ENCODE data around the gene TMX2. TPM values are rescaled to one million over a fixed set of nuclear protein-coding genes. Genes with fewer than 3 reads are reported as not detected.

The TMX2 gene
- total and polyA plus RNA-seq, 3 experiments from 2014 or later: 89.9 to 131 (median 129) TPM

DNA sequence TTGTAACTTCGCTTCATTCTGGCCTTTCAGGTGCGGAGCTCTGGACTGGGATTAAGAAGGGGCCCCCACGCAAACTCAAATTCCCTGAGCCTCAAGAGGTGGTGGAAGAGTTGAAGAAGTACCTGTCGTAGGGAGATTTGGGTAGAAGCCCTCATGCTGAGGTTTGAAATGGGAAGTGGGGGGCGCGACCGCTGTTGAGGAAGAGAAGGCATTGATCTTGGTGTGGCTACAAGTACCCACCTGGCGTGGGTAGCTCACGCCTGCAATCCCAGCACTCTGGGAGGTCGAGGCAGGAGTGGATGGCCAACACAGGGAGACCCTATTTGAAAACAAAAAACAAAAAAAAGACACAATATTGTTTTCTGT, 29.7 kb downstream of the TMX2 start:
- H3K4me3 Mint-ChIP-seq: peak overlapping the region; percentile 92 to 100 (median 98)

DNA sequence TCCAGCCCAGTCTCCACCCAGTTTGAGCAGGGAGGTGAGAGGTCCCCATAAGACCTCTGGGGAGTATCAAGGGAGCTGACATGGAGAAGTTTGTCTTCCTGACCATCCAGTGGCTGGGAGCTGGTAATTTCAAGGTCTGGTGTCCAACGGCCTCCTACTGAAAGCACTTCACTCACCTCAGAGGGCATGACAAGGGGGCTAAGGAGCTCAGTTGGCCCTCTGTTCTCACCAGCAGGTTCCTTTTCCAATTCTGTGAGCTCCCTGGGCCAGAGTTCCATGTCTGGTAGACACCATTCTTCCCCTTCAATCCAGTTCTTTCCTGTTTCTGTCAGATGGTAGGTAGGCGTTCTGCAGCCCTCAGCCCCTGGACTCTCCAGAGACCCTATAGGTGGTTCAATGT, 32.0 kb downstream of the TMX2 start:
- Histone ChIP-seq H3K27me3 (ENCODE audit: insufficient read depth, low read length, poor library complexity, severe bottlenecking) (no peaks in the 10 kb centered on the region), H3K36me3 (ENCODE audit: insufficient read depth, low read length) (peaks cover 17% of the 10 kb centered on the region), H3K27ac (ENCODE audit: low read depth, low read length) (no peak overlapping the region), H3K4me1 (ENCODE audit: insufficient read depth, low read length) (peaks cover 26% of the 10 kb centered on the region), H3K9me3 (ENCODE audit: low read length) (no peaks in the 10 kb centered on the region), H3K4me3 (ENCODE audit: low read length) (no peak overlapping the region)
- no peak for DNase-seq
- peaks cover 30 to 58% (median 40%) of the 10 kb centered on the region in 3 donors for H3K4me1 Mint-ChIP-seq
- H3K4me3 Mint-ChIP-seq: peak overlapping the region in 4 of 7 donors; percentile 28 to 59 (median 56)
- H3K27me3 Mint-ChIP-seq: peaks cover 0 to 2% of the 10 kb centered on the region in 2 donors
- H3K36me3 Mint-ChIP-seq: peaks cover 0 to 68% (median 12%) of the 10 kb centered on the region in 3 donors
- CTCF ChIA-PET: interaction anchor here (1.2 to 2.3 kb wide), 3 partner anchors 57 to 251 kb away, joined by 3 to 8 read pairs (median 4); partner anchors contain the start of gene UBE2L6
- POLR2A ChIA-PET: no interaction called here
- no peaks in the 10 kb centered on the region for H3K9me3 Mint-ChIP-seq
- peak overlapping the region in 6 of 8 donors; percentile 43 to 91 (median 76) for H3K27ac Mint-ChIP-seq

More for the DNA sequence above, 29.7 kb downstream of the TMX2 start:
- H3K27me3 Mint-ChIP-seq: peaks cover 0 to 2% of the 10 kb centered on the region in 2 donors
- H3K4me1 Mint-ChIP-seq: peaks cover 28 to 51% (median 40%) of the 10 kb centered on the region in 3 donors
- no peaks in the 10 kb centered on the region for H3K9me3 Mint-ChIP-seq
- CTCF ChIA-PET: interaction anchor here (0.9 to 2.1 kb wide), 5 partner anchors 10 to 782 kb away, joined by 4 to 16 read pairs (median 5); partner anchors contain the start of genes BTBD18 and UBE2L6
- Histone ChIP-seq H3K4me3 (ENCODE audit: low read length) (peak overlapping the region; percentile 93), H3K4me1 (ENCODE audit: insufficient read depth, low read length) (peaks cover 26% of the 10 kb centered on the region), H3K27ac (ENCODE audit: low read depth, low read length) (peak overlapping the region; percentile 90), H3K36me3 (ENCODE audit: insufficient read depth, low read length) (peaks cover 28% of the 10 kb centered on the region), H3K9me3 (ENCODE audit: low read length) (no peaks in the 10 kb centered on the region), H3K27me3 (ENCODE audit: insufficient read depth, low read length, poor library complexity, severe bottlenecking) (no peaks in the 10 kb centered on the region)
- peaks cover 0 to 75% (median 16%) of the 10 kb centered on the region in 3 donors for H3K36me3 Mint-ChIP-seq
- no peak for DNase-seq
- POLR2A ChIA-PET: interaction anchor here (0.6 to 2.4 kb wide), 4 partner anchors 30 to 783 kb away, joined by 3 to 10 read pairs (median 6); partner anchors contain the start of genes CLP1, MED19 and TMX2
- H3K27ac Mint-ChIP-seq: peak overlapping the region; percentile 94 to 100 (median 98)

DNA sequence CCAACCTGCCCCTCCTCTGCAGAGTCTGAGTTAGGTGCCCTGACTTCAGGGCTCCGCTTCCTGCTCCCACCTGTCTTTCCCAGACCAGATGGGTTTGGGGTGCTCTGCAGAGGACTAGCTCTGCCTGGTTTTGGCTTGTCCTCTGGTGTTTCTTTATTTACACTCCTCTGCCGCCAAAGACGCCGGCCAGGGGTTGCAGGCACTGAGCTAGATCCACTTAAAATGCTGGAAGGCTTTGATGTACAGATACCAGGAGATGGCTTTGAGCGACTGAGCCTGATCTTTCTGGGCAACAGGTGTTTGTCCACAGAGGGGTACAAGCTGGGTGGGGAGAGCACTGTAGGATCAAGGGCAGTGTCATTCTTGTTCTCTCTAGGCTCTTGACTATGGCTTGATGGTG, 32.8 kb downstream of the TMX2 start:
- Histone ChIP-seq H3K9me3 (ENCODE audit: low read length) (no peaks in the 10 kb centered on the region), H3K27ac (ENCODE audit: low read depth, low read length) (no peak overlapping the region), H3K4me3 (ENCODE audit: low read length) (no peak overlapping the region), H3K27me3 (ENCODE audit: insufficient read depth, low read length, poor library complexity, severe bottlenecking) (no peaks in the 10 kb centered on the region), H3K36me3 (ENCODE audit: insufficient read depth, low read length) (peaks cover 17% of the 10 kb centered on the region), H3K4me1 (ENCODE audit: insufficient read depth, low read length) (peaks cover 26% of the 10 kb centered on the region)
- H3K27ac Mint-ChIP-seq: peak overlapping the region in 7 of 8 donors; percentile 54 to 91 (median 70)
- CTCF ChIA-PET: interaction anchor here (1.2 to 2.3 kb wide), 3 partner anchors 56 to 252 kb away, joined by 3 to 8 read pairs (median 4); partner anchors contain the start of gene UBE2L6
- H3K36me3 Mint-ChIP-seq: peaks cover 0 to 66% (median 12%) of the 10 kb centered on the region in 3 donors
- POLR2A ChIA-PET: interaction anchor here (0.6 kb wide), 1 partner anchor 52 kb away, joined by 4 read pairs; no protein-coding TSS in a partner anchor
- peaks cover 0 to 2% of the 10 kb centered on the region in 2 donors for H3K27me3 Mint-ChIP-seq
- H3K4me3 Mint-ChIP-seq: peak overlapping the region in 2 of 7 donors; percentile 19 to 51
- H3K4me1 Mint-ChIP-seq: peaks cover 30 to 58% (median 40%) of the 10 kb centered on the region in 3 donors
- DNase-seq: no peak
- H3K9me3 Mint-ChIP-seq: no peaks in the 10 kb centered on the region

DNA sequence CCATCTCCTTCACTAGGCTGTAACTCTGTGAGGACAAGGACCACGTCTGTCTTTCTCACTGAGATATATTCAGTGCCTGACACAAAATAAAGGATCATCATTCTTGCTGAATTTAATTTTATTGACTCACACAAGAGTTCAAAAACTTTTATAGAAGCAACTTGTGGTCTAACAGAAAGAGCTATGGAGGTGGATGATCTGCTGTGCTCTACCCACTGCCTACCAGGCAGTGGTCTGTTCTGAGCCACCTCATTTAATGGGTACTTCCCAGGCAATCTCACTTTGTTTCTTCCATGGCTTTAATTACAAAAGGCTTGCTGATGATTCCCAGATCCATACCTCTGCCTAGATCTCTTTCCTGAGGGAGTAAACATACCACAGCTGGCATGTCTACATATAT, 34.5 kb downstream of the TMX2 start:
- Histone ChIP-seq H3K27ac (ENCODE audit: low read depth, low read length) (no peak overlapping the region), H3K36me3 (ENCODE audit: insufficient read depth, low read length) (peaks cover 17% of the 10 kb centered on the region), H3K27me3 (ENCODE audit: insufficient read depth, low read length, poor library complexity, severe bottlenecking) (no peaks in the 10 kb centered on the region), H3K4me1 (ENCODE audit: insufficient read depth, low read length) (peaks cover 18% of the 10 kb centered on the region), H3K4me3 (ENCODE audit: low read length) (no peak overlapping the region), H3K9me3 (ENCODE audit: low read length) (no peaks in the 10 kb centered on the region)
- H3K36me3 Mint-ChIP-seq: peaks cover 0 to 59% (median 13%) of the 10 kb centered on the region in 3 donors
- H3K27me3 Mint-ChIP-seq: no peaks in the 10 kb centered on the region
- H3K9me3 Mint-ChIP-seq: no peaks in the 10 kb centered on the region
- H3K27ac Mint-ChIP-seq: peak overlapping the region in 7 of 8 donors; percentile 11 to 87 (median 66)
- POLR2A ChIA-PET: no interaction called here
- H3K4me3 Mint-ChIP-seq: peak overlapping the region in 1 of 7 donors; percentile 34
- CTCF ChIA-PET: interaction anchor here (0.7 to 1.3 kb wide), 2 partner anchors 45 to 54 kb away, joined by 3 to 4 read pairs; no protein-coding TSS in a partner anchor
- no peak for DNase-seq
- H3K4me1 Mint-ChIP-seq: peaks cover 22 to 49% (median 31%) of the 10 kb centered on the region in 3 donors

DNA sequence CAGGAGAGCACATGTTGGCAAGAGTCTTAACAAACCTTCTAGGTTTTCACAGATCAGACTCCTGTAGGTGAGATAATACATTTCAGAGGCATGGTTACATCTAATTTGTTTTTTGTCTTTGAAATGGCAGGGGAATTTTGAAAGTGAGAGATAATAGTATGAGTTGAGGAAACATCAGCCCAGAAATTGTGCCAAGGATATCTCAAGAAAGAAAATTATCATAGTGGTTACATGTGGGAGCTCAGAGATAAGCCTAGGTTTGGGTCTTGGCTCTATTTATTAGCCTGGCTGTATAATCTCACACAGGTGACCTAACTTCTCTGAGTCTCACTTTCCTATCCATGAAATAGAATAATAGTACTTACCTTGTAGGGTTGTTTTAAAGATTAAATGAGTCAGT, 38.8 kb downstream of the TMX2 start:
- ChIA-PET POLR2A (interaction anchor here (1.4 kb wide), 1 partner anchor 21 kb away, joined by 3 read pairs; no protein-coding TSS in a partner anchor), CTCF (interaction anchor here (1.8 to 2.0 kb wide), 3 partner anchors 9 to 50 kb away, joined by 6 to 9 read pairs (median 8); partner anchors contain the start of genes CTNND1 and SELENOH)
- Mint-ChIP-seq H3K36me3 (peaks cover 0 to 21% (median 9%) of the 10 kb centered on the region in 3 donors), H3K27me3 (no peaks in the 10 kb centered on the region), H3K27ac (peak overlapping the region in 3 of 8 donors; percentile 24 to 78 (median 64)), H3K4me3 (no peak overlapping the region), H3K4me1 (peaks cover 0 to 13% (median 3%) of the 10 kb centered on the region in 3 donors), H3K9me3 (no peaks in the 10 kb centered on the region)
- Histone ChIP-seq H3K36me3 (ENCODE audit: insufficient read depth, low read length) (no peaks in the 10 kb centered on the region), H3K27me3 (ENCODE audit: insufficient read depth, low read length, poor library complexity, severe bottlenecking) (no peaks in the 10 kb centered on the region), H3K4me3 (ENCODE audit: low read length) (no peak overlapping the region), H3K9me3 (ENCODE audit: low read length) (no peaks in the 10 kb centered on the region), H3K4me1 (ENCODE audit: insufficient read depth, low read length) (no peaks in the 10 kb centered on the region), H3K27ac (ENCODE audit: low read depth, low read length) (no peak overlapping the region)
- no peak for DNase-seq

DNA sequence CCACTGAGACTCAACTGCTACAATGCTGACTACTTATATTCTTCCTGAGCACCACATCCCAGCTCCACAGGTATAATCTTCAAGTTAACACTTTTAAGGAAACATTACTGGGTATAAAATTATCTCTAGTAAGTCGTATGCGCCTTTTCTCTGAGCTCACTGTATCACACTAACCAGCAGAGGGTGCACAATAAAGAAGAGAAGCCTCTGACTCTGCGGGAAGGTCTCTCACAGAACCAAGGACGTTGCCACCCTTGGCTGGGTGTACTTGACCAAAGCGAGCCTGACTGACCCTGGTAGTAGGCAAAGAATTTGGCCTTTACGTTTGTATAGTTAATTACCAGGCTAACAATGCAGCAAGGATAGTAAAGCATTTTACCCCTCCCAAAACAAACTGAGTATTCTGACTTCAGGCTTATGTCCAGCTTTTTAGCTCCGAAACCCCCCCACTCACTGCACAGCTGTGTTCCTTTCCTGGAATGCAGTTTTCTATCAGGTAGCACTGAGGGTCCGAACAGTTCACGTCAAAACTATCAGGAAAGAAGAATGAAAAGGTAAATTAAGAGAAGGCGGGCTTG, 39.4 kb downstream of the TMX2 start, which contains the start of gene BTBD18:
BTBD18 (minus strand) TSS at position 144 of the 578 bp plus-strand sequence. CDS start 631 bp downstream, outside the sequence.
- no peak for DNase-seq
- H3K36me3 ChIP-seq (ENCODE audit: insufficient read depth, low read length): no peaks in the 10 kb centered on the region
- H3K9me3 ChIP-seq (ENCODE audit: low read length): no peaks in the 10 kb centered on the region
- no peaks in the 10 kb centered on the region for H3K27me3 ChIP-seq (ENCODE audit: insufficient read depth, low read length, poor library complexity, severe bottlenecking)
- no peaks in the 10 kb centered on the region for H3K4me1 ChIP-seq (ENCODE audit: insufficient read depth, low read length)
- H3K9me3 Mint-ChIP-seq: no peaks in the 10 kb centered on the region
- CTCF ChIA-PET: interaction anchor here (0.9 to 2.0 kb wide), 4 partner anchors 9 to 49 kb away, joined by 4 to 9 read pairs (median 7); partner anchors contain the start of genes CTNND1 and SELENOH
- no peak within 1 kb of the TSS for H3K27ac ChIP-seq (ENCODE audit: low read depth, low read length)
- no peak within 1 kb of the TSS for H3K4me3 ChIP-seq (ENCODE audit: low read length)
- H3K27ac Mint-ChIP-seq: peak within 1 kb of the TSS in 4 of 8 donors; percentile 24 to 86 (median 71)
- no peaks in the 10 kb centered on the region for H3K27me3 Mint-ChIP-seq
- peaks cover 0 to 13% (median 3%) of the 10 kb centered on the region in 3 donors for H3K4me1 Mint-ChIP-seq
- peaks cover 0 to 17% (median 9%) of the 10 kb centered on the region in 3 donors for H3K36me3 Mint-ChIP-seq
- H3K4me3 Mint-ChIP-seq: no peak within 1 kb of the TSS
- POLR2A ChIA-PET: interaction anchor here (1.4 kb wide), 1 partner anchor 20 kb away, joined by 3 read pairs; no protein-coding TSS in a partner anchor

DNA sequence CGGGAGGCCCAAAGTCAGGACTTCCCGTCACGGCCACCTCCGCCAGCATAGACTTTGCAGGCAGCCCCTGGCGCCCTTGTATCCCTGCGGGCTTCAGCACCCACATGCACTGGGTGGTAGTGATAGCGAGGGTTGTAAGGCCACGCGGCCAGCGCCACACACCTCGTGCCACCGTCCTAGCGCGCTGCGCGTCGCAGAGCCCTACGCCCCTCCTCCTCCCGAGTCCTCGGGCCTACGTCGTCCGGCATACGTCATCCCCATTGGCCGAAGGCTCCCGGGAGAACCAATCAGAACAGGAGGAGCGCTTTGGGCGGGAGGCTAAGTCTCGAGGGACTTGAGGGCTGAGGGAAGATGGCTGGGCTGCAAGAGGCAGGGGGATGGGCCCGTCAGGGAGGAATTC, 40.6 kb downstream of the TMX2 start:
- no peak overlapping the region for H3K4me3 ChIP-seq (ENCODE audit: low read length)
- no peak for DNase-seq
- H3K36me3 Mint-ChIP-seq: peaks cover 0 to 10% (median 6%) of the 10 kb centered on the region in 3 donors
- H3K27me3 Mint-ChIP-seq: no peaks in the 10 kb centered on the region
- H3K36me3 ChIP-seq (ENCODE audit: insufficient read depth, low read length): no peaks in the 10 kb centered on the region
- POLR2A ChIA-PET: no interaction called here
- CTCF ChIA-PET: interaction anchor here (0.9 to 1.8 kb wide), 2 partner anchors 11 to 47 kb away, joined by 4 to 9 read pairs; partner anchors contain the start of gene SELENOH
- no peak overlapping the region for H3K27ac ChIP-seq (ENCODE audit: low read depth, low read length)
- H3K9me3 ChIP-seq (ENCODE audit: low read length): no peaks in the 10 kb centered on the region
- no peak overlapping the region for H3K4me3 Mint-ChIP-seq
- no peak overlapping the region for H3K27ac Mint-ChIP-seq
- H3K4me1 ChIP-seq (ENCODE audit: insufficient read depth, low read length): no peaks in the 10 kb centered on the region
- H3K9me3 Mint-ChIP-seq: no peaks in the 10 kb centered on the region
- peaks cover 0 to 8% (median 0%) of the 10 kb centered on the region in 3 donors for H3K4me1 Mint-ChIP-seq
- H3K27me3 ChIP-seq (ENCODE audit: insufficient read depth, low read length, poor library complexity, severe bottlenecking): no peaks in the 10 kb centered on the region
